Endothelial cell of umbilical vein (primary cell): Measurements from ENCODE around the gene LNPEP. TPM values are rescaled to one million over a fixed set of nuclear protein-coding genes. Genes with fewer than 3 reads are reported as not detected.

Experiments used
- BruUV-seq: library from RNA; stranded (reverse); fragments of 400-500 nt; replicated peaks from 2 replicates; lab custom pipeline; 2021; lab: Mats Ljungman, UMichigan
- CTCF ChIA-PET: fragments of 300-600, 350-600 bp; sonication (Branson Sonifier 250); formaldehyde crosslinking; loops from one replicate; lab custom pipeline; 2021; ENCODE audit warnings: antibody characterized with exemption, inconsistent platforms; lab: Charles Lee
- POLR2A ChIA-PET: fragments of 300-600, 350-600 bp; sonication (Branson Sonifier 250); formaldehyde crosslinking; loops from one replicate; lab custom pipeline; 2021; ENCODE audit warnings: antibody characterized with exemption, inconsistent platforms; lab: Charles Lee
- DNase-seq: peaks from one replicate; pipeline ENCODE4 v3.0.0-alpha.2; 2011; ENCODE audit warnings: low read depth, low spot score
- FAIRE-seq: peaks from 2 replicates; lab custom pipeline; 2011; peaks lifted over from hg19 to GRCh38; lab: Jason Lieb, UNC
- H2AFZ ChIP-seq: 2 replicates; pipeline ENCODE4 v1.6.0; 2012; ENCODE audit warnings: low read depth, low read length, control low read depth, inconsistent platforms
- H3K27ac ChIP-seq: 2 replicates; pipeline ENCODE4 v1.5.1; 2011; ENCODE audit warnings: low read depth, mild to moderate bottlenecking, control low read depth, low read length, moderate library complexity; ENCODE audit not compliant: insufficient read depth
- H3K27me3 ChIP-seq, 2 experiments: 2 replicates each; pipeline versions ENCODE4 v1.6.0 to v1.6.1; 2011; ENCODE audit warnings: low read length in 2 of 2, mixed read lengths in 1 of 2; ENCODE audit not compliant: control insufficient read depth in 2 of 2, insufficient read depth in 2 of 2
- H3K36me3 ChIP-seq, 2 experiments: 2 replicates in 1 of 2; 3 replicates in 1 of 2; pipeline ENCODE4 v1.5.1; 2011; ENCODE audit warnings: low read length in 2 of 2, mild to moderate bottlenecking in 1 of 2, moderate library complexity in 1 of 2; ENCODE audit not compliant: control insufficient read depth in 2 of 2, insufficient read depth in 2 of 2; ENCODE audit errors: extremely low read depth in 1 of 2
- H3K4me1 ChIP-seq: 3 replicates; pipeline ENCODE4 v1.5.1; 2011; ENCODE audit warnings: mild to moderate bottlenecking, low read length; ENCODE audit not compliant: control insufficient read depth, insufficient read depth; ENCODE audit errors: extremely low read depth
- H3K4me2 ChIP-seq: 2 replicates; pipeline ENCODE4 v1.6.1; 2011; ENCODE audit warnings: low read length, control low read depth, mixed read lengths; ENCODE audit not compliant: insufficient read depth
- H3K4me3 ChIP-seq, 3 experiments: fragments of 200-600 bp in 1 of 3; sonication (generic), shearing (Covaris generic) in 1 of 3; replicated peaks in 1 of 3; 2 replicates each; pipeline ENCODE4 v1.5.1; 2011 to 2016; ENCODE audit warnings: control low read depth in 3 of 3, low read length in 3 of 3, mild to moderate bottlenecking in 2 of 3, inconsistent platforms in 1 of 3, low read depth in 1 of 3, moderate library complexity in 1 of 3; ENCODE audit not compliant: insufficient read depth in 1 of 3
- H3K79me2 ChIP-seq: 2 replicates; pipeline ENCODE4 v1.6.0; 2012; ENCODE audit warnings: low read length, inconsistent platforms; ENCODE audit not compliant: control insufficient read depth, insufficient read depth
- H3K9ac ChIP-seq: replicated peaks from 2 replicates; pipeline ENCODE3; 2011; ENCODE audit warnings: low read length, control low read depth; ENCODE audit not compliant: insufficient read depth; ENCODE audit errors: extremely low read depth
- H3K9me1 ChIP-seq: replicated peaks from 3 replicates; pipeline ENCODE4 v1.6.0; 2011; ENCODE audit warnings: mild to moderate bottlenecking, low read length; ENCODE audit not compliant: control insufficient read depth, insufficient read depth; ENCODE audit errors: extremely low read depth
- H3K9me3 ChIP-seq: replicated peaks from 2 replicates; pipeline ENCODE4 v1.5.1; 2012; ENCODE audit warnings: low read length, inconsistent platforms; ENCODE audit not compliant: control insufficient read depth, insufficient read depth
- H4K20me1 ChIP-seq: replicated peaks from 2 replicates; pipeline ENCODE3; 2011; ENCODE audit warnings: mild to moderate bottlenecking, low read length; ENCODE audit not compliant: control insufficient read depth, insufficient read depth; ENCODE audit errors: extremely low read depth
- EZH2 ChIP-seq: IDR thresholded peaks from 2 replicates; pipeline ENCODE4 v1.6.1; 2012; ENCODE audit warnings: borderline replicate concordance, low read depth, mild to moderate bottlenecking, moderate library complexity, low read length, inconsistent platforms; ENCODE audit not compliant: severe bottlenecking
- FOS ChIP-seq: IDR thresholded peaks from 2 replicates; pipeline ENCODE4 v1.6.1; 2011; ENCODE audit warnings: mild to moderate bottlenecking, low read length, moderate library complexity, borderline replicate concordance; ENCODE audit not compliant: insufficient read depth
- GATA2 ChIP-seq: IDR thresholded peaks from 2 replicates; pipeline ENCODE4 v1.7.0; 2011; ENCODE audit warnings: low read depth, mild to moderate bottlenecking, moderate library complexity, mixed read lengths, low read length; ENCODE audit not compliant: insufficient read length, insufficient read depth
- JUN ChIP-seq: IDR thresholded peaks from 2 replicates; pipeline ENCODE4 v1.6.1; 2011; ENCODE audit warnings: borderline replicate concordance, low read depth; ENCODE audit not compliant: insufficient read length, insufficient read depth
- MAX ChIP-seq: IDR thresholded peaks from 2 replicates; pipeline ENCODE4 v1.6.1; 2011; ENCODE audit not compliant: insufficient read depth, insufficient read length
- MYC ChIP-seq: IDR thresholded peaks from one replicate; pipeline ENCODE4 v1.6.1; 2011; ENCODE audit warnings: mild to moderate bottlenecking, low read depth, low read length
- POLR2A ChIP-seq: IDR thresholded peaks from 2 replicates; pipeline ENCODE4 v1.6.1; 2012; ENCODE audit warnings: low read depth, mild to moderate bottlenecking, control low read depth, low read length
- POLR2AphosphoS5 ChIP-seq: IDR thresholded peaks from 2 replicates; pipeline ENCODE4 v1.6.1; 2012; ENCODE audit warnings: low read depth, mild to moderate bottlenecking, control low read depth, low read length, moderate library complexity; ENCODE audit not compliant: insufficient read depth
- dilution Hi-C: fragments of 300-500 bp; cut with MboI; formaldehyde crosslinking; loops from one replicate; pipeline ENCODE4 v1.15.0; 2019; ENCODE audit warnings: low sequenced_read_pairs; ENCODE audit not compliant: extremely low pct_ligation_motif_present
- intact Hi-C: fragments of 100-400 bp; cut with micrococcal nuclease; formaldehyde crosslinking; loops from one replicate; pipeline ENCODE4 v1.10.0; 2022
- polyA plus RNA-seq, 4 experiments: library from polyadenylated mRNA; depleted of rRNA in 3 of 4; stranded (reverse) in 3 of 4; unstranded in 1 of 4; fragments of >200 nt; gene quantifications; 2 replicates each; pipeline versions ENCODE4 v1.2.1 to v1.2.3, GENCODE V29; 2011 to 2012; ENCODE audit warnings: missing spikeins in 1 of 4
- total RNA-seq: library from RNA; stranded (reverse); gene quantifications from 2 replicates; pipeline ENCODE4 v1.2.3, GENCODE V29; 2021
- TF ChIP-seq, protein P1 (sequence below), 2 donors: IDR thresholded peaks; 1 replicate in 1 of 2; 2 replicates in 1 of 2; pipeline ENCODE4 v1.5.1; 2011; ENCODE audit warnings: low read length in 2 of 2, mild to moderate bottlenecking in 2 of 2, moderate library complexity in 2 of 2, control low read depth in 1 of 2, inconsistent platforms in 1 of 2, low read depth in 1 of 2; ENCODE audit not compliant: insufficient read depth in 1 of 2; ENCODE audit errors: extremely low read depth in 1 of 2

The LNPEP gene
- total and polyA plus RNA-seq, 2 donors (not counting 3 experiments of a cell fraction or from before 2014, with no cell fraction given): 7.0 to 23.5 TPM

GRCh38 chr5:96990102-96990501 is 54.2 kb downstream of the LNPEP start:
- H3K4me2 ChIP-seq: no peak overlapping the region
- H3K9me1 ChIP-seq: no peaks in the 10 kb centered on the region
- no peaks in the 10 kb centered on the region for H3K36me3 ChIP-seq
- H3K79me2 ChIP-seq: no peaks in the 10 kb centered on the region
- no peaks in the 10 kb centered on the region for H3K9me3 ChIP-seq
- no peaks in the 10 kb centered on the region for H4K20me1 ChIP-seq
- TF ChIP-seq FOS (no peak), POLR2AphosphoS5 (no peak), MYC (no peak), POLR2A (no peak), MAX (no peak), JUN (no peak), EZH2 (no peak), GATA2 (no peak)
- TF ChIP-seq, protein P1, sequence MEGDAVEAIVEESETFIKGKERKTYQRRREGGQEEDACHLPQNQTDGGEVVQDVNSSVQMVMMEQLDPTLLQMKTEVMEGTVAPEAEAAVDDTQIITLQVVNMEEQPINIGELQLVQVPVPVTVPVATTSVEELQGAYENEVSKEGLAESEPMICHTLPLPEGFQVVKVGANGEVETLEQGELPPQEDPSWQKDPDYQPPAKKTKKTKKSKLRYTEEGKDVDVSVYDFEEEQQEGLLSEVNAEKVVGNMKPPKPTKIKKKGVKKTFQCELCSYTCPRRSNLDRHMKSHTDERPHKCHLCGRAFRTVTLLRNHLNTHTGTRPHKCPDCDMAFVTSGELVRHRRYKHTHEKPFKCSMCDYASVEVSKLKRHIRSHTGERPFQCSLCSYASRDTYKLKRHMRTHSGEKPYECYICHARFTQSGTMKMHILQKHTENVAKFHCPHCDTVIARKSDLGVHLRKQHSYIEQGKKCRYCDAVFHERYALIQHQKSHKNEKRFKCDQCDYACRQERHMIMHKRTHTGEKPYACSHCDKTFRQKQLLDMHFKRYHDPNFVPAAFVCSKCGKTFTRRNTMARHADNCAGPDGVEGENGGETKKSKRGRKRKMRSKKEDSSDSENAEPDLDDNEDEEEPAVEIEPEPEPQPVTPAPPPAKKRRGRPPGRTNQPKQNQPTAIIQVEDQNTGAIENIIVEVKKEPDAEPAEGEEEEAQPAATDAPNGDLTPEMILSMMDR (IDR thresholded peaks at IDR 0.05; ENCODE audit: extremely low read depth in 1 of 2, insufficient read depth in 1 of 2, low read depth in 1 of 2, low read length in 2 of 2): no peak
- no peak overlapping the region for H3K4me3 ChIP-seq
- dilution Hi-C loops: no loop called here
- intact Hi-C loops: loop anchor here (10.0 kb wide), 1 partner anchor 235 kb away; no protein-coding TSS in a partner anchor
- no TSS peak for BruUV-seq
- H3K9ac ChIP-seq: no peak overlapping the region
- no peaks in the 10 kb centered on the region for H3K4me1 ChIP-seq
- no peaks in the 10 kb centered on the region for H3K27me3 ChIP-seq
- H3K27ac ChIP-seq: no peak overlapping the region
- FAIRE-seq (no peak), DNase-seq (no peak)
- ChIA-PET CTCF (interaction anchor here (0.9 to 2.8 kb wide), 3 partner anchors 21 to 152 kb away, joined by 3 to 11 read pairs (median 5); partner anchors contain the start of gene LIX1), POLR2A (no interaction called here)
- H2AFZ ChIP-seq: no peak overlapping the region
